Measurements from ENCODE around the gene PANX2. TPM values are rescaled to one million over a fixed set of nuclear protein-coding genes. Genes with fewer than 3 reads are reported as not detected.
"Not testable (repeated sequence)": the region's sequence is repeated elsewhere in the genome, so short reads cannot be mapped to it uniquely, and the experiment has no call there.

The PANX2 gene, protein sequence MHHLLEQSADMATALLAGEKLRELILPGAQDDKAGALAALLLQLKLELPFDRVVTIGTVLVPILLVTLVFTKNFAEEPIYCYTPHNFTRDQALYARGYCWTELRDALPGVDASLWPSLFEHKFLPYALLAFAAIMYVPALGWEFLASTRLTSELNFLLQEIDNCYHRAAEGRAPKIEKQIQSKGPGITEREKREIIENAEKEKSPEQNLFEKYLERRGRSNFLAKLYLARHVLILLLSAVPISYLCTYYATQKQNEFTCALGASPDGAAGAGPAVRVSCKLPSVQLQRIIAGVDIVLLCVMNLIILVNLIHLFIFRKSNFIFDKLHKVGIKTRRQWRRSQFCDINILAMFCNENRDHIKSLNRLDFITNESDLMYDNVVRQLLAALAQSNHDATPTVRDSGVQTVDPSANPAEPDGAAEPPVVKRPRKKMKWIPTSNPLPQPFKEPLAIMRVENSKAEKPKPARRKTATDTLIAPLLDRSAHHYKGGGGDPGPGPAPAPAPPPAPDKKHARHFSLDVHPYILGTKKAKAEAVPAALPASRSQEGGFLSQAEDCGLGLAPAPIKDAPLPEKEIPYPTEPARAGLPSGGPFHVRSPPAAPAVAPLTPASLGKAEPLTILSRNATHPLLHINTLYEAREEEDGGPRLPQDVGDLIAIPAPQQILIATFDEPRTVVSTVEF
- 0.13 and 0.63 TPM in 2 replicates for total RNA-seq

DNA sequence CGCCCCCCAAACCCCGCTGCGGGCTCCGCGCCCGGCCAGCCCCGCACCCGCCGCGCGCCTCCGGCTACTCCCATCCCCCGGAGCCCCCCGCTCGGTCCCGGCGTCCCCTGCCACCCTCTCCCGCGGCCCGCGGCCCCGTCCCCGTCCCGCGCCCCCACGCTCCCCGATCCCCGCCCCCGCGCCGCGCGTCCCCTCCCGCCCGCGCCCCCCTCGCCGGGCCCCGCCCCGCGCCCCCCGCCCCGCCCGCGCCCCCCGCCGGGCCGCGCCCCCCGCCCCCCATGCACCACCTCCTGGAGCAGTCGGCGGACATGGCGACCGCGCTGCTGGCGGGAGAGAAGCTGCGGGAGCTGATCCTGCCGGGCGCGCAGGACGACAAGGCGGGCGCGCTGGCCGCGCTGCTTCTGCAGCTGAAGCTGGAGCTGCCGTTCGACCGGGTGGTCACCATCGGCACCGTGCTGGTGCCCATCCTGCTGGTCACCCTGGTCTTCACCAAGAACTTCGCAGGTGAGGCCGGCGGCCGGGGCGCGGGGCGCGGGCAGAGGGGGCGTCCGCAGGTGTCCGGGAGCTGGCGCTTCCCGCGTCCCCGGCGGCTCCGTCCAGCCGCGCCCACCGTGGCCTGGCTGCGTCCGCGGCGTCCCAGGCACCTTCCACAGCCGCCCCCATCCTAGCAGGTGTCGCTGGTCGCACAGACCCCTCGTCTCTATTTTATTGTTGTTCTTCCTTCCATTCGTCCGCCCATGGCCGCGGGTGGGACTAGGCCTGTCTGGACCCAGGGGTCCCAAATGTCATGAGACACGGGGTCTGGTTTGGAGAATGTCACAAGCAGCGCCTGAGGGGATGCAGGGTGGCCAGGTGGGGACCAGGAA is at the start of gene PANX2:
PANX2 (plus strand) TSS at position 279 of the 866 bp plus-strand sequence; CDS start at position 279, 0 bp downstream.
- DNase-seq (ENCODE audit: low read depth in 2 of 2), result peak in 1 of 2 donors; percentile 37

DNA sequence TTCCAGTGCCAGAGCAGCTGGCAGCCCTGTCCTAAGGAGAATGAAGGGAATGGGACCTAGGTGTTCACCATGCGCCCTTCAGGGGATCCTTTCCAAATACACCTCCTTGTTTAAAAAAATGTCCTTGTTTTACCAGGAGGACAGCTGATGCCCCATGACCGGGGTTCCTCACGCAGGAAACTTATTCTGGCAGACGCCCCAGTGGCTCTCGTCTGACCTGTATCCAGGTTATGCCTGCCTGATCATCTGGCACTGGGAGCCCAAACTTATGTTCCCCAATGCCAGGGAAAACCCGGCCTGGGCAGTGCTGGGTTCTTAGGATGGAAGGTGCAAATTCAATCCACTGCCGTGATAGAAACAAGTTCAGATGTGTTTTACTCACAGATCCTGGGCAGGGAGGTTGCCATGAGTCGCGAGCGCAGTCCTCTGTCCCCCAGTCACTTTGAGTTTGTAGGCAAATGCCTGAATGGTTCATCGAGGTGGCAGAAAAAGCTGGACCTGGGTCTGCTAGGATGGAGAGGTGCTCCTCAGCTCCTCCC is 49.3 kb upstream of the PANX2 start:
- DNase-seq (ENCODE audit: low read depth in 2 of 2), result peak in 1 of 2 donors; percentile 24

DNA sequence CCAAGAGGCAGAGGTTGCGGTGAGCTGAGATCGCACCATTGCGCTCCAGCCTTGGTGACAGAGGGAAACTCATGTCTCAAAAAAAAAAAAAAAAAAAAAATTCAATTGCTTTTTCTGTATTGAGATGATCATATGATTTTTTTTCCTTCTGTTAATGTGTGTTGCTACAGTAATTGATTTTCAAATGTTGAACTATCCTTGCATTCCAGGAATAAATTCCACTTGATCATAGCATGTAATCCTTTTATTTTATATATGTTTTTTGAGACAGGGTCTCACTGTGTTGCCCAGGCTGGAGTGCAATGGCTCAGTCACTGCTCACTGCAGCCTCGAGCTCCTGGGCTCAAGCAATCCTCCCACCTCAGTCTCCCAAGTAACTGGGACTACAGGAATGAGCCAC is 47.4 kb upstream of the PANX2 start:
- no peak for DNase-seq (ENCODE audit: low read depth in 2 of 2)

GRCh38 chr22:50125029-50125428 is 45.5 kb upstream of the PANX2 start:
- no peak for DNase-seq (ENCODE audit: low read depth in 2 of 2)

GRCh38 chr22:50129121-50129736 is 41.3 kb upstream of the PANX2 start:
- no peak for DNase-seq (ENCODE audit: low read depth in 2 of 2)

- no peak for DNase-seq (ENCODE audit: low read depth in 2 of 2)
Measured at GRCh38 chr22:50131894-50132293, 38.6 kb upstream of the PANX2 start.

DNA sequence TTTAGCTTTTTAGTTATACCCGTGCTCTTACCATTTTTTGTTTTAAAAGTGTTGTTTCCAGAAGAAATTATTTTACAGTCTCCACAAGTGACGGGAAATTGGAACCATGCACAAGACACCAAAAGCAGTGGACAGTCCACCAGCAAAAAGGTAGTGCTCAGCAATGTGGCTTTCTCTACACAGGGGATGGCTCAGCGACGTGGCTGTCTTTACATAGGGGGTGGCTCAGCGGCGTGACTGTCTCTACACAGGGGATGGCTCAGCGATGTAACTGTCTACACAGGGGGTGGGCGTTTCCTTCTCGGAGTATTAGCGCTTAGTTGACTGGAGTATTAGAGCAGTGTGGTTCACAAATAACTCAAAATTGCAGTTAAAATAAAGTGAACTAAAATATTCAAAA is 36.0 kb upstream of the PANX2 start:
- DNase-seq (ENCODE audit: low read depth in 2 of 2), result no peak

DNA sequence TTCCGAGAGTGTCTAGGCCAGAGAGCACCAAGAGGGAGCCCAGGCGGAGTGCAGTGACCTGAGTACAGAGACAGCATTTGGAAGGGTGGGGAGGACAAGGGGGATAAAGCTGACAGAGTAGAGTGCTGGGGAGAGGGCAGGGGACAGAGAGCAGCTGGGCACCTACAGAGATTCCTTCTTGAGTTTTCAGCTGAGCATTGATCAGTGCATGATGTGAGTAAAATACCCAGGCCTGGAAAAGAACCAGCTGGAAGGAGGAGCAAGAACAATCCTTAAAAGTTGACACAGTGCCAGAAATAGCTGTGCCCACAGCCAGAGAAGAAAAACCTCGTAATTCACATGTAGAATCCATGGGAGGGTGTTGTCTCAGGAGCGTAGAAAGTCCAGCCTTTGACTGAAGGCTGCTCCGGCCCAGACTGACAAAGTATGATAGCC is 33.9 kb upstream of the PANX2 start:
- peak in 1 of 2 donors; percentile 30 for DNase-seq (ENCODE audit: low read depth in 2 of 2)

DNA sequence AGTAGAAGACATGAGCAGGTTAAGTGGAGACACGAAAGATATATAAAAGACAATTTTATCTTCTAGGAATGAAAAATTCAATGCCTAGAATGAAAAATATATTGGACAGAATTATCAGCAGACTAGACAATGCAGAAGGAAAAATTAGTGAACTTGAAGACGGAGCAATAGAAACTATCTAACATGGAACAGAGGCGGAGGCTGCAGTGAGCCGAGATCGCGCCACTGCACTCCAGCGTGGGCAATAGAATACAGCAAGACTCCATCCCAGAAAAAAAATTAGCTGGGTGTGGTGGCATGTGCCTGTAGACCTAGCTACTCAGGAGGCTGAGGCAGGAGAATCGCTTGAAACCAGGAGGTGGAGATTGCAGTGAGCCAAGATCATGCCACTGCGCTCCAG is 33.3 kb upstream of the PANX2 start:
- not testable (repeated sequence) for DNase-seq (ENCODE audit: low read depth in 2 of 2)

DNA sequence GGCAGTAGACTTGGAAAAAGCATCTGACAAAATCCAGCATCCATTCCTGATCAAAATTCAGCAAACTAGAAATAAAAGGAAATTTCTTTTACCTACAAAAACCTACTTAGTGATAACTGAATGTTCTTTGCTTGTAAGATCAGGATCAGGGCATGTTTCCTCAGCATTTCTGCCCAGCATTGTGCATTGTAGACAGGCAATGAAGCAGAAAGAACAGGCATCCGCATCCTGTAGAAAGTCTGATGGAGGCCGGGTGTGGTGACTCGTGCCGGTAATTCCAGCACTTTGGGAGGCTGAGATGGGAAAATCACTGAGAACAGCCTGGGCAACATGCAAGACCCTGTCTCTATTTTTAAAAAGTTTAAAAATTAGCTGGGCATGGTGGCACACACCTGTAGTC is 32.5 kb upstream of the PANX2 start:
- no peak for DNase-seq (ENCODE audit: low read depth in 2 of 2)

DNA sequence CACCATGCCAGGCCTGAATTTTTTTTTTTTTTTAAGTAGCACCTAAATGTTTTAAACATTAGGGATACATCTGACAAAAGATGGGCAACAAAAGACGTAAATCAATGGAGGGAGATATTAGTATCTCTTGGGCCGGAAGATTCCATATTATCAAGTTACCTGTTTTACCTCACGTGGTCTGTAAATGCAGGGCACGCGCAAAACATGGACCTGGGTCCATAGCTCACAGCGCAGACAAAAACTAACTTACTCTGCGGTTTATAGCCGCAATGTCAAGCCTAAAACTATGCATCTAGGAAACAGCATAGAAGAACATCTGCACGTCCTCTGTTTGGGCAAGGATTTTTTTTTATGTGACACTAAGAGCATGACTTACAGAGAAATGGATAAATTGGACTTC is 31.5 kb upstream of the PANX2 start:
- DNase-seq (ENCODE audit: low read depth in 2 of 2), result no peak

- peak in 1 of 2 donors; percentile 51 for DNase-seq (ENCODE audit: low read depth in 2 of 2)
Measured at GRCh38 chr22:50139843-50140415, 30.6 kb upstream of the PANX2 start.

DNA sequence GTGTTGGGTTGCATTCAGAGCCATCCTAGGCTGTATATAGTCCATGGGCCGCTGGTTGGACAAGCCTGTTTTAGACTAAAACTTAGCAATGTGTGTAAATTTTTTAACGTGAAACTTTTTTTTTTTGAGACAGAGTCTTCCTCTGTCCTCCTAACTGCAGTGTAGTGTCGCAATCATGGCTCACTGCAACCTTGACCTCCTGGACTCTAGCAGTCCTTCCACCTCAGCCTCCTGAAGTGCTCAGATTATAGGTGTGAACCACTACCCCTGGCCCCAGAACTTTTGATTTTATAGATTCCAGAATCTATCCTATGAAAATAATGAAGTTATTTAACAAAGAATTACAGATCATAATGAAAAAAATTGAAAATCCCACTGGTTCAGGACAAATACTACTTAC is 29.9 kb upstream of the PANX2 start:
- DNase-seq (ENCODE audit: low read depth in 2 of 2), result no peak

- DNase-seq (ENCODE audit: low read depth in 2 of 2), result no peak
Measured at GRCh38 chr22:50141462-50141861, 29.1 kb upstream of the PANX2 start.

DNA sequence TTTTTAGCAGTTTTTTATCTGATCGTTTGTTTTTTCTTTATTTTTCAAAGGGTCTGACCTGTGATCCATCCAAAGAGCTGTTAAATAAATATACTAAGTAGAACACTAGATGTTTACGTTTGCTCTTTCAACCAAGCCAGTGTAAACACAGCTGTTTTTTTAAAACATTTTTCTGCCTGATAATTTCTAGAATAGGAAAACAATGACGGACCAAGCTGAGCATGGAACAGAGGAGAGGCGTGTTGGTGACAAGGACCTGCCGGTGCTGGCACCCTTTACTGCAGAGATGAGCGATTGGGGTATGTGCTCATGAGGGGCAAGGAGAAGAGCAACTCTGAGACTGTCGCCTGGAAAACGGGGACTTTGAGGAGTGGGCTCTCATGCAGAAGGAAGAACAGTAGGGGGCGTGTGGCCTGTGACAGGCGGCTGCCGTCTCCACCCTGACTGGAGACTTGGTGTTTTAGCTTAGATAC is 28.6 kb upstream of the PANX2 start:
- no peak for DNase-seq (ENCODE audit: low read depth in 2 of 2)

DNA sequence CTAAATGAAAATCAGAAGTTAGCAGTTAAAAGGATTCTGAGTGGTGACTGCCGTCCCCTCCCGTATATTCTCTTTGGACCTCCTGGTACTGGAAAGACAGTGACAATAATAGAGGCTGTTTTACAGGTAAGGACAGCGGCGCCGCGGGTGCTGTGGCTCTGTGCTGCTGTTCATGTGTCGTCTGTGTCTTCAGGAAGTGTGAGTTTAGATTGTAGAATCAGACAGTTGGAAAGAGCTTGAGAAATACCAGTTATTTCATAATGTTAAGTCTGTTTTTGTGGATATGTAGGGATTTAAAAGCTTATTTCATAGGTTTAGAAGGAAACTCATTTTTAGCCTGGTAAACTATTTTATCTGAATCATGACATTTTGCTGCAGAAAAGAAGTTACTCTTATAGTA is 27.4 kb upstream of the PANX2 start:
- DNase-seq (ENCODE audit: low read depth in 2 of 2), result no peak

DNA sequence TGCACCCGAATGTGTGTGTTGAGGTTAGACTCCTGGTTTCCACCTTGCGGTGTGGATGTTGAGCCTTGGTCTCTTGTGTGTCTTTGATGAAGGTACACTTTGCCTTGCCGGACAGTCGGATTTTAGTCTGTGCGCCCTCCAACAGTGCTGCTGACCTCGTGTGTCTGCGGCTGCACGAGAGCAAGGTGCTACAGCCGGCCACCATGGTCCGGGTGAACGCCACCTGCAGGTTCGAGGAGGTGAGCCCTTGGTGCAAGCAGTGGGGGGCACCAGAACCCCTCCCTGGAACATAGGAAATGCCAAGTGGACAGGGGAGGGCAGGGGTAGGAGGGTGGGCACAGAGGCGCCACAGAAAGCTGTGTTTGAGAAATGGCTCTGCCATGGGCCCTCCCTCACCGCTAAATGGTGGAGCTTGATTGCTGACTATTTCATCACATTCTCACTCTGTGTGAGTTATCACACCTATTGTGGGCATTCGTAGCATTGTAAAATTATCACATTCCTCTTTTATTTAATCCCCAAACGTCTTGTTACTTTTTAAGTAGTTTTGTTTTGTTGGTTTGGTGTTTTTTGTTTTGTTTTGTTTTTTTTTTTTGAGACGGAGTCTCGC is 26.4 kb upstream of the PANX2 start:
- no peak for DNase-seq (ENCODE audit: low read depth in 2 of 2)

DNA sequence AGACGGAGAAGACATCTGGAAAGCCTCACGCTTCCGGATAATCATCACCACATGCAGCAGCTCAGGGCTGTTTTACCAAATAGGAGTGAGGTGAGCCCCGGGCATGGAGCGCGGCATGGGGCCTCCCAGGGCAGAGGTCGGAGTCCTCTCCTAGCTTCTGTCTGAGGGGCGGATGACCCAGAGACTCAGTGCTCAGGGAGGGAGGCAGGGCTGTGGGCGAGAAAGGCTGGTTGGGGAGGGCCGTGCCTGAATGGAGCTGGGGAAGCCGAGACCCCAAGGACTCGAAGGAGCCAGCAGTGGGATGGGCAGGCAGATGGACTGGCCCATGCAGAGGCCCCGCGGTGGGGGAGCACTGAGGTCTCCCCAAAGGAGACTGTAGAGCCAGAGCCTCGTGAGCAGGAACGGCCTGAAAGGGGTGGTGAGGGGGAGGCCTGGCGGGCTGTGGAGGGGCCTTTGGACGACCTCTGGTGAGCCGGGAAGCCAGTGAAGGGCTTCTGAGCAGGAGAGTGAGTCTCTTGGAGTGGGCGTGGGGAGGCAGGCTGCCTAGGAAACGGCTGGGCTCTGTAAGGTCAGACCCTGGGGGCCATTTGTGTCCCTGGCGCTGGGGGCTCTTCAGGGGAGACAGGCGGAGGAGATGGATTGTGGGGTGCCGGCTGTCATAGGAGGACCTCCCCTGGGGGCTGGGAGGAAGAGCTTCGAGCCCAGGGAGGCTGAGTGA is 24.7 kb upstream of the PANX2 start:
- no peak for DNase-seq (ENCODE audit: low read depth in 2 of 2)

GRCh38 chr22:50146439-50147238 is 23.9 kb upstream of the PANX2 start:
- DNase-seq (ENCODE audit: low read depth in 2 of 2), result no peak
